HG02642 (cell line): Measurements from ENCODE around the gene RBP4.

Experiments used
- ATAC-seq: cut with Tn5 transposase; IDR thresholded peaks from one replicate; pipeline ENCODE4 v1.9.1; 2021; ENCODE audit warnings: mild to moderate bottlenecking; ENCODE audit not compliant: unreplicated experiment, poor library complexity

Gene RBP4

DNA sequence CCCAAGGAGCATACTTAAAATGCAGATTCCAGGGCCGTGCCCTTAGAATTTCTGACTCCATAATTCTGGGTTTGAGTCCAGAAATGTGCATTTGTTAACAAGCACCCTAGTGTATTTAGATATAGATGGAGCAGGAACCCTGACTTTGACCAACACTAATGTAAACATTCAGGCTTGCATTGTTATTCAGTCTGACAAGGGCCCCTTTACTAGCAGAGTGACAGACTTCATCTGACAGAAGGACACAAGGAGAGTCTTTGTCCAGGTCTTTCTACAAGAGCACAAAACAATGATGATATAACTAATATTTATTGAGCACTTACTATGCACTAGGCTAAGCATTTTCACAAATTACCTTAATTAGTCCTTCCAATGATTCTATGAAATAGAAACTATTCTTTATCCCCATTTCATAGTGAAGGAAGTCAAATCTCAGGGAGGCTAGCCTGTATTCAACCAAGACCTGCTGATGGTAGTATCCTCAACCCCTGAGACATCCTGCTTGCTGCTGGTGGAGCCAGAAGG, 3.9 kb downstream of the RBP4 start:
- no peak for ATAC-seq

- ATAC-seq, result no peak
These were observed 4.5 kb downstream of the RBP4 start for GRCh38 chr10:93596539-93596938.

DNA sequence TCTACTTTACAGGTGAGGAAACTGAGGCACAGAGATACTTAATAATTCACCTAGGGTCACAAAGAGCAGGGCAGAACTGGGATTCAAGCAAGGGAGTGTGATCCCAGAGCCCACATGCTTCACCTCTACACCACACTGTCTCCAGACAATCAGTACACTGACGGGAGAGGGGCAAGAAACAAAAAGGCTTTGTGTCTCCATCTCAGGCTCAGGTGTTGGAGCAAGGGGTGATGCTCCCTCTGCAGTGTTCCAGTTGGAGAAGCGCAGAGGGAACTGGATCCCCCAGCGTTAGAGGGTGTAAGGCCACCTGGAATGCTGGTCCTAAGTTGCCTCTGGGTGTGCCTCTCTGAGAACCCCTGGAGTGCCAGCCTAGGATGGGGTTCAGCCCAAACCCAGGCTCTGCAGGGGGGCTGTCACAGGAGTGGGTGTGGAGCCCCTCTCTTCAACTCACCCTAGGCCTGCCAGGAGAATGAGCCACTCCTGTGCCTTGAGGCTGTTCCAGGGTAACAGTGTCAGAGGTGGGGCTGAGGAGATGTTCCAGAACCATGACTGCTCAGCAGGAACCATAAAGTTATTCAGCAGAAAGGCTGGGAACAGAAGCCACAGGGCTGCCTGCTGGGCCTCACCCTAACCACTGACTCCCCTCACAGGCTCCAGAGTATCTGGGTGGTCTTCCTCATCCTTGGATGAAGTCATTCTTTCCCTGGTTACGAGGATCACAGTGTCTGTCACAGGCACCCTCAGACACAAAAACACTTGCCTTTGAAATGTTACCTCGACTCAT, 5.5 kb downstream of the RBP4 start:
- no peak for ATAC-seq

GRCh38 chr10:93594518-93594917, 6.5 kb downstream of the RBP4 start:
- ATAC-seq, result no peak

DNA sequence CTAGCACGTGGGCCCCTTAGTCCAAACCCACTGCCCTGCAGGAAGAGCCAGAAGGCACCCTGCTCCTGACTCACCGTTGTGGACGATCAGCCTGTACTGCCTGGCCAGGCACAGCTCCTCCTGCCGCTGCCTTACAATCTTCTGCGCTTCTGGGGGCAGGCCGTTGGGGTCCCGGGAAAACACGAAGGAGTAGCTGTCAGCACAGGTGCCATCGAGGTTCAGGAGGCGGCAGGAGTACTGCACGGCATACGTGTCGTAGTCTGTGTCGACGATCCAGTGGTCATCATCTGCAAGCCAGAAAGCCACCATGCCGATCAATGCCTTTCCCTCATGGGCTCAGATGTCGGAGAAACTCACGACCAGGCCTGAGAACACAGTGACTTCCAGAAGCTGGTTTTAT, 7.3 kb downstream of the RBP4 start:
- ATAC-seq, result no peak

DNA sequence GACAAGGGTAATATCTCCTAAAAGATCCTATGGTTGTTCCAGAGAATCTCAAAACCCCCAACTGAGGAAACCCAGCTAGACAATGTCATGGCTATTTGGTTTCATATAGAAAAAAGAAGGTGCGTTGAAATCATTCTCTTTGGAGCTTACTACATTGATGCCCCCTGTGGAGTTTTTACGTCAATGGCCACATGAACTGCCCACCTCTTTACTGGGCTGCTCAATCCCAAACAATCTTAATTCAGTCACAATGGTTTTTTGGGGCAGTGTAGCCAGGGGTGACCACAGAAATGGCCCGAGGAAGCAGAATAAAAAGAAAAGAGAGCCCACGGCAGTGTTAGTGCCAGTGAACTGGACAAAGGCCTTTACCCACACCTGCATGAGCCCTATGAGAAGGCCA, 7.8 kb downstream of the RBP4 start:
- no peak for ATAC-seq

GRCh38 chr10:93591065-93591808, 9.8 kb downstream of the RBP4 start:
- no peak for ATAC-seq

GRCh38 chr10:93590638-93591037, 10.4 kb downstream of the RBP4 start:
- ATAC-seq, result no peak

- no peak for ATAC-seq
These were observed 11.1 kb downstream of the RBP4 start for GRCh38 chr10:93589648-93590562.

- ATAC-seq, result no peak
These were observed 16.6 kb downstream of the RBP4 start for GRCh38 chr10:93584445-93584844.

- no peak for ATAC-seq
These were observed 20.2 kb downstream of the RBP4 start for GRCh38 chr10:93580828-93581227.

- ATAC-seq, result no peak
These were observed 20.9 kb downstream of the RBP4 start for GRCh38 chr10:93579985-93580711.

GRCh38 chr10:93579089-93579488, 21.9 kb downstream of the RBP4 start:
- no peak for ATAC-seq

- ATAC-seq, result no peak
These were observed 23.5 kb downstream of the RBP4 start for GRCh38 chr10:93577565-93577964.

- no peak for ATAC-seq
These were observed 24.1 kb downstream of the RBP4 start for GRCh38 chr10:93576888-93577287.

DNA sequence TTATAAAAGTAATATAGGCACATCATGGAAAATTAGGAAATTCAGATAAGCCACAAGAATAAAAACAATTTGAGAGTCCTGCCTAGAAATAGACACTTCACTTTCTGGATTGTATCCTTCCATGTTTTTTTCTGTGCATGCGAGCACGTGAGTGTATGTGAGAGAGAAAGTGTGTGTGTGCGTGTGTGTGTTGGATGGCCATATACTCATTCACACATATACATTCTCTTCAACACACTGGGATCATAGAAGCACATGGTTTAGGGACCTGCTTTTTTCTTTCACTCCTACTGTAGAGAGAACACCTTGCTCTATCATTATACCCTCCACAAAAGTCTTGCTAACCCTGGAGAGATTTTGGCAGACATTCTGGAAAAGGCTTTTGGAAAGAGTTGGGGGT, 27.1 kb downstream of the RBP4 start:
- ATAC-seq, result no peak

- no peak for ATAC-seq
These were observed 27.8 kb downstream of the RBP4 start for GRCh38 chr10:93573051-93573909.

GRCh38 chr10:93572606-93573005, 28.4 kb downstream of the RBP4 start:
- no peak for ATAC-seq

DNA sequence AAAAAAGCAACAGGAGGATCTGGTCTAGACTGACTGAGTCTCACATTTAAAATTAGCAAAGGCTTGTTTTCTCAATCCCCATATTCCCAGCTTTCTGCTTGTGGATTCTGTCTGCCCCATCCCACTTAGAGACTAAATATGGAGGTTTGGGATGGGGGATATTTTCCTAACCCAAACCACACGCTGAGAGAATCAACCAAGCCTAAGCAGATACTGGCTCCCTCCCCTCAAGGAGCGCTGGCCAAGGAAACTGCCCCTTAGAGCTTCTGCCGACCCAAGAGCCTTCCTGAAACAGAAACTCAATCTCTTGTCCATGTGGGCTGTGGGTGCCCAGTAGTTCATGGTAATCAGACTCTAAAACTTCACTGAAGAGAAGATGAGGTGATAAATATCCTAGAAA, 30.7 kb downstream of the RBP4 start:
- ATAC-seq, result no peak
